ENCODE measurements around the gene EIF2B2. TPM values are rescaled to one million over a fixed set of nuclear protein-coding genes. Genes with fewer than 3 reads are reported as not detected.

The EIF2B2 gene
- polyA plus RNA-seq, 3 donors, result 22.8 to 41.3 (median 28.9) TPM

DNA sequence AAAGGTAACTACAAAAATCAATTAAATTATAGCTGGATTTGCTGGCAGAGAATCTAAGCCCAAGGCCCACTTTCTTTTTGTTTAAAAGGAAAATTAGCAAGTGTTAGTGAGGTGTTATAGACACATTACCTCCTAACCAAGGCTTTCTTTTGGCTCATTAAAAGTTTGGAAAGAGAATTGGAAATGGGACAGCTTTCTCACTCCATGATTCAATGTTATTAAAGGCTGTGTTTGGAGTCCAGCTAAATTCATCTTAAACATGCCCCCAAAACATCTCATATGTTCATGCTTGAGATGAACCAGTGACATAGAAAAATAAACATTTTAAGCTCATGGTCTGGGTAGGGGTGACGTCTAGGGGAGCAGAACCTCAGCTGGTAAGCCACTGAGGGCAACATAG is 33.9 kb upstream of the EIF2B2 start:
- H3K27ac ChIP-seq (ENCODE audit: low read depth, low read length), result no peak overlapping the region
- 62 to 88% (median 72%) methylated on average over 1 of the region's 1 CpG for WGBS, 3 donors

DNA sequence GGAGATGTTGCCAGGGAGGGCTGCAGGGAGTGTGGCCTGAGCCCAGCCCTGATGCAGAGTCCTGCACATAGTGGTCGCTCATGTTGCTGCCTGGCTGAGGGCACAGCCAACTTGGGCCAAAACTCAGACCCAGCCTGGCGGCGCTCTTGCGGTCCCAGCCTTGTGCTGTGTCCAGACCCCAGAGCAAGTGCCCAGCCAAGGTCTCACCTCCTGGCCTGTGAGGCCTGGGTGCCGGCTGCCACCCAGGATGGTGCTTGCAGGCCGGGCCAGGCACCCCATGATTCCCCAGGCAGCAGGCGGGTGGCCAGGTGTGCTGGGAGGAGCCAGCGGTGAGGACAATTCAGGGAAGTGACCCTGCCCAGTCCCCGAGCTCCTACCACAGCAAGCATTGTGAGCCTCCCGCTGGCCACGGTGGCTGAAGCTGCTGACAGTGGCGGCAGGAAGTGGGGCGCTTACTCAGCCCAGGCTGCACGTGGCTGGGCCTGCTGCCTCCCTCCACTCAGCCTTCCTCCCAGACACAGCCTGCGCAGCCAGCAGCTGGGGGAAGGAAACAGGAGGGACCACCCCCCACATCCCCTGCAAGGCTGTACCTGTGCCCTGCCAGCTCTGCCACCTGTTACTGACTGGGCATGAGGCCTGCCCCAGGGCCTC is 29.6 kb upstream of the EIF2B2 start:
- no peak overlapping the region for H3K27ac ChIP-seq (ENCODE audit: low read depth, low read length)

DNA sequence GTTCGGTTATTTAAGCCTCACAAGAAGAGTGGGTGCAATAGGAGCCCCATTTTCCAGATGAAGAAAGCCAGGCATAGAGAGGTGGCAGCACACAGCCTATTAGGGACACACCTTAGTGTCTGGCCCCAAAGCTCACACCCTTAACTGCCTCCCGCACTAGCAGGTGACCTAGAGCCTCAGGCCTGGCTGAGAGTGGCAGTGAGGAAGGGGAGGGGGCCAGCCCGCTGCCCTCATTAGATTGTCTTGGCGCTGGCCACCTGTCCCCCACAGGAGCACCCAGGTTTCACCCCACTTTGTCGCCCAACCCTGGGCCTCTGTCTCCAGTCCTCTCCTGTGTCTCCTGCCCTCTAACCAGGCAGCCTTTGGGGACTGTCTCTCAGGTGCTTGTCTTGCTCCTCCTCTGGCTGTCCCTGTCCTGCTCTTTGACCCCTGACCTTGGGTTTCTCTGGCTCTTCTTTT is 28.8 kb upstream of the EIF2B2 start:
- no peak overlapping the region for H3K27ac ChIP-seq (ENCODE audit: low read depth, low read length)
- WGBS, 3 donors, result 88 to 92% (median 91%) methylated on average over 5 of the region's 5 CpGs

More for the DNA sequence above, 29.6 kb upstream of the EIF2B2 start:
- WGBS, 3 donors, result 56 to 81% (median 59%) methylated on average over 13 to 15 of the region's 15 CpGs

DNA sequence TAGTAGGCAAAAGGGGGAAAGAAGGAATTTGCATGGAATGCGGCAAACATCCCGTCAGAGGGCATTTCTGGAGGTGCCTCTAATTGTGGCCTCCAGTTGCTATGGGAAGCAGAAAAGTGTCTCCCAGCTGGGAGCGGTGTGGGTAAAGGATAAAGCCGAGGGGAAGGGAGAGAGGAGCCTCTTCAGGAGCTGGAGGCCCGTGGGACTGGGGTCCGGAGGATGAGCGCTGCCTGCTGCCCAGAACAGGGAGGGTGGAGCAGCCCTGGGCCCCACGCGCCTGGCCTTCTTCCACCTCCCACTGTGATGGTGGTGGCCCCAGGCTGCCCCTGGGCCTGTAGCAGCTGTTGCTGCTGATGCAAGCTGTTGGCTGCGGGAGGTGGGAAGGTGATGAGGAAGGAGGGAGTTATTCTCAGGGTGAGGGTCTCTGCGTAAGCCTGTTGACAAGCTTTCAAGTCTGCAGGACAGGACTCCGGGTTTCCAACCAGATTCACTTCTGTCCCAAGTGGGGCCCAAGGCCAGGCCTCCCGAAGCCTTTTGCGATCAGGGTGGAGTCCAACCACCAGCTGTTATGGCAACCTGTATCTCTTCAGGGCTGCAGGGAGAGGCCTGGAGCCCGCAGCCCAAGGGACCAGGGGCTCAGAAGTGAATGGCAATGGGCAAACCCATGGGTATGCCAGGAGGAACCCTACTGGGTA is 28.2 kb upstream of the EIF2B2 start:
- 72 to 87% (median 73%) methylated on average over 15 of the region's 15 CpGs for WGBS, 3 donors
- H3K27ac ChIP-seq (ENCODE audit: low read depth, low read length), result no peak overlapping the region

DNA sequence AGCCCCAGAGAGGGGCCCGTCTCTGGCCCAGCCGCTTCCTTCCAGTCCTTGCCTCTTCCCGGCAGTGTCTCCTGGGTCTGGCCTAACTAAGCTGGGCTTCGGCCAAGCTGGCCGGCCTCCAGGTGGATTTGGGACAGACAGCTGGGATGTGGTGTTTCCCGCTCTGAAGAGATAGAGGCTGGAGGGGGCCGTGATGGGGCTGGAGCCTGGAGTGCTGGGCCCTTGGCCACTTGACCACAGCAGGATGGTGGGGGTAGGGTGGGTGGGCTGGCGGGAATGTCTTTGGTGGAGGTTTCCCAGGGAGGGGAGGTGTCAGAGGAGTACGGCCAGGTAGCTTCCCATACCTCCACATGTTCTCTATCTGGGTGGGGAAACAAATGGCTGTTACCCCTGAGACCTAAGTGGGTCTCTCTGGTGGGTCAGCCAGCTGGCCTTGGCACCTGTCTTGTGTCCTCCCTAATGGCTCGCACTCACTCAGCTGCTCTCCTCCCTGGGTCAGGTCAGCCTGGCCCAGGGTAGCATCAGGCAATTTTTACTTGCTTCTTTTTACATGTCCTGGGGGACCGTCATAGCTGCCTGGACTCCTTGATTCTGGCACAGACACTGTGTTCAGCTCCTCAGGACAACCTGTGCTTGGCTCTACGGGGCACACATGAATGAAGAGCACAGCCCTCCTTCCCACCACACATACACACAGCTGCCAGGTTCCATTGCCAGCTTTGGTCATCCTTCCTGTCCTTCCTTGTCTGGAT is 27.5 kb upstream of the EIF2B2 start:
- WGBS, 3 donors, result 41 to 65% (median 54%) methylated on average over 12 of the region's 12 CpGs
- H3K27ac ChIP-seq (ENCODE audit: low read depth, low read length), result no peak overlapping the region

DNA sequence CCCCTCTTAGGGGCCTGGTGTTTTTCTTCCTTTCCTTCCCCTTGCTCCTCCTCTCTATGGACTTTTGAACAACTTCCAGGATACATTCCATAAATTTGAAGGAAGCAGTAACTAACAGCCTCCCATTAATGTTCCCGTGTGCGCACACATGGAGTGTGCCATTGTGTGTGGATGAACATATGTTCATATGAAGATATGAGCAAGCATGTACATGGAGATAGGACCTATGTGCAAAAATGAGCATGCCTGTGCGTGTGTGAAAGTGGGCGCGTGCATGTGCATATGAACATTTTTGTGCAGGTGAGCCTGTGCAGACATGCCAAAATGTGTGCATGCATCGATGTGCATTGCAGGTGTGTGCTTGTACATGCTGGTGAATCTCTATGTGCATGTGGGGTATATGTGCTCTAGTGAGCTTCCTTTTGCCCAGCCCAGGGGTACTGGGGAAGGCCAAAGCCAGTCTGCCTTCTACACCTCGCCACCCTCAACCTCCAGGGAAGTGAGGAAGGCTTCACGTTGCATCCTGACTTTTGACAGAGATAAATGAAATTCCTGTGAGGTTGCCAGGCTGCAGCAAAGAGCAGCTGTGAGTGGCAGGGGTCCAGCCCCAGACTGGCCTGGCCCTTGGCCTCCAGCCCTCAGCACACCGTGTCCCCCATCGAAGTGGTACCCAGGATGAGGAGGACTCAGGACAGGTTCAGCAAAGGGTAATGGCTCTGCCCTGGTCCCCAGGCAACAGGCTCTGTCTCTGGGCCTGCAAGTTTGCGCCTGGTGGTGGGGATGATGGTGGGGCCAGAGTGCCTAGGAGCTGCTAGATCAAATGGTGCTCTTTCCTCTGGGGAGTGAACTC is 26.2 kb upstream of the EIF2B2 start:
- no peak overlapping the region for H3K27ac ChIP-seq (ENCODE audit: low read depth, low read length)
- 79 to 87% (median 86%) methylated on average over 11 of the region's 11 CpGs for WGBS, 3 donors

DNA sequence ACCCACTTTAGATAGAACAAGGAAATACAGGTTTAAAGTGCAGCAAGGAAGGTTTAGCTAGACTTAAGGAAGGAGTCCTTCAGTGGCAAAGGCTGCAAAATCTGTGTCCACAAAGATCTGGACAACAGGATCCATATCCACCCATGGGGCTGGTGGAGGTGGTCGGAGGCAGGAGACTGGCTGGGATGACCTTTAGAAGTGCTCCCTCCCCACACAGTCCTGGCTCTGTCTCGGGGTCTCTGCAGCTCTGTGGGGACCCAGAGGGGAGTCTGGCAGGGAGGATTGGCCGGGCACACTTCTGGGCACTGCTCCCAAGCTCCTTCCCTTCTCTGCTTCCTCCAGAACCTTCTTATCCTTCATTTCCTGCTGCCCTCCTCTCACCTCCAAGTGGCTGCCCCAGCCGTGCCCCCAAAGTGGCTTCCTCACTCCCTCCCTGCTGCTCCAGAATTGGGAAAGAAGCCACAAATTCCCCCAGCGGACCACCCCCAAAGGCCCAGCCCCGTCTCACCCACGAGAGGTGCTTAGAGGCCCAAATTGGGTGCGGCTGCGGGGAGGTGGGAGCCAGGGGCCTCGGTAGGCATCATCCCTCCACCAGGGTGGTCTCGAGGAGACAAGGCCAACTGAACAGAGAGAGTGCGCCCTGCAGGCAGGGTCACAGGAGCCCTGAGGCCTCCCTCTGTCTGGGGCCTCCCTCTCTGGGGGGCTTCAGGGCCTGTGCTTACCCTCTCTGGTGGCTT is 25.4 kb upstream of the EIF2B2 start:
- no peak overlapping the region for H3K27ac ChIP-seq (ENCODE audit: low read depth, low read length)
- WGBS, 3 donors, result 81 to 84% (median 81%) methylated on average over 12 of the region's 12 CpGs

DNA sequence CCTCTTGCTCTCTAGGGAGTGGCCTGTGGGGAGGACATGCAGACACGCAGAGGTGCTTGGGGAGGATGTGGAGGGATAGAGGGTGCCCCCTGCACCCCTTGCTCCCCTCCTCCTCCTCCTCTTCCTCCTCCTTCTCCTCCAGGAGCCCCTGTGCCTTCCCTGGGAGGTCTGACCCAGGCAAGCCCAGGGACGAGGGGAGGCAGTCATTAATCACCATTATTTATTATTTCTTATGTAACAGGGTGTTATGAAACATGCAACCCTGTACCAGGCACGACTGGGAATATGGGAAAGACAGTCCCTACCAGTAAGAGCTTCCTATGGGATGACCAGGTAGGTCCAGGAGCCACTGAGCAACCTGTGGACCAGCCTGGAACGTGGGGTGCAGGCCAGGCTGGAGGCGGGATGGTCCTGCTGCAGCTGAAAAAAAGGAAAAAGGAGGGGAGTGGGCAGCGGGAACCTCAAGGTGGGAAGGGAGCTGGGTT is 24.8 kb upstream of the EIF2B2 start:
- no peak overlapping the region for H3K27ac ChIP-seq (ENCODE audit: low read depth, low read length)
- WGBS, 3 donors, result 53 to 65% (median 64%) methylated on average over 6 of the region's 6 CpGs

DNA sequence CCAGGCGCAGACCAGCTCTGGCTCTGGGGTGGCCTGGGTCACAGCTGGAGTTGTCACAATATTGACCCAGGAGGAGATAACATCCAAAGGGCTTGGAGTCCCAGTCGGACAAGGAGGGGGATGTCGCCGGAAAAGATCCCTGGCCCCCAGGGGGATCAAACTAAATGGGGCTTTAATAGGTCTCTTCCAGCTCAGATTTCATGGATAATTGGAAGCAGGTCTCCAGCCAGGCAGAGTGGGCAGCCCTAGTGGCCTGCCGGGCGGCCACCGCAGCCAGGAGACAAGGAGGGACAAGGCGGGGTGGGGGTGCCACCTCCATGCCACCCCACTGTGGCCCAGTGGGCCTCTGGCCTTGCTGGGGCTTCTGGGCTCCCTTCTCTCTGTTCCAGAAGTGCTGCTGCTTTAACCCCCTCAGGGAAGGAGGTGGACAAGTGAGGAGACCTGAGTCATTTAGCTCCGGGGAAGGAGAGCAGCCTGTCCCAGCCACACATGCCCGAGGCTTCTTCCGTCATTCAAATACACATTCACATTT is 24.2 kb upstream of the EIF2B2 start:
- H3K27ac ChIP-seq (ENCODE audit: low read depth, low read length), result no peak overlapping the region
- WGBS, 3 donors, result 69 to 89% (median 86%) methylated on average over 11 of the region's 11 CpGs

DNA sequence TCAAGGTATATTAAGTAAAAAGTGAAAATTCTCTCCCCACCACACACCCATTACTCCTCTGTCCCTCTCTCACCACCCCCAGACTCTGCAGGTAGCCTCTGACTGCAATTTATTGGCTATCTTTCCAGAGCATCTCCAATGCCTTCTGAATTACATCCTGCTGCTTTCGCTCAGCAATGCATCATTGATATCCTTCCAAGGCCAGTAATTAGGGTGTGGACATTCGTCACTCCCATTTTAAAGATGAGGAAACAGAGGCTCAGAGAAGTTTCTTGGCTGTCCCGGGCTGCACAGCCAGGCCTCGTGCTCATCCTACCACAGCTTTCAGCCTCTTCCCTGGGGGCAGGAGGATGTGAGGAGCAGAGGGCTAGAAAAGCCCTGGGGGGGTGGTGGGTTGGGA is 23.7 kb upstream of the EIF2B2 start:
- 65 to 81% (median 77%) methylated on average over 4 of the region's 4 CpGs for WGBS, 3 donors
- no peak overlapping the region for H3K27ac ChIP-seq (ENCODE audit: low read depth, low read length)

DNA sequence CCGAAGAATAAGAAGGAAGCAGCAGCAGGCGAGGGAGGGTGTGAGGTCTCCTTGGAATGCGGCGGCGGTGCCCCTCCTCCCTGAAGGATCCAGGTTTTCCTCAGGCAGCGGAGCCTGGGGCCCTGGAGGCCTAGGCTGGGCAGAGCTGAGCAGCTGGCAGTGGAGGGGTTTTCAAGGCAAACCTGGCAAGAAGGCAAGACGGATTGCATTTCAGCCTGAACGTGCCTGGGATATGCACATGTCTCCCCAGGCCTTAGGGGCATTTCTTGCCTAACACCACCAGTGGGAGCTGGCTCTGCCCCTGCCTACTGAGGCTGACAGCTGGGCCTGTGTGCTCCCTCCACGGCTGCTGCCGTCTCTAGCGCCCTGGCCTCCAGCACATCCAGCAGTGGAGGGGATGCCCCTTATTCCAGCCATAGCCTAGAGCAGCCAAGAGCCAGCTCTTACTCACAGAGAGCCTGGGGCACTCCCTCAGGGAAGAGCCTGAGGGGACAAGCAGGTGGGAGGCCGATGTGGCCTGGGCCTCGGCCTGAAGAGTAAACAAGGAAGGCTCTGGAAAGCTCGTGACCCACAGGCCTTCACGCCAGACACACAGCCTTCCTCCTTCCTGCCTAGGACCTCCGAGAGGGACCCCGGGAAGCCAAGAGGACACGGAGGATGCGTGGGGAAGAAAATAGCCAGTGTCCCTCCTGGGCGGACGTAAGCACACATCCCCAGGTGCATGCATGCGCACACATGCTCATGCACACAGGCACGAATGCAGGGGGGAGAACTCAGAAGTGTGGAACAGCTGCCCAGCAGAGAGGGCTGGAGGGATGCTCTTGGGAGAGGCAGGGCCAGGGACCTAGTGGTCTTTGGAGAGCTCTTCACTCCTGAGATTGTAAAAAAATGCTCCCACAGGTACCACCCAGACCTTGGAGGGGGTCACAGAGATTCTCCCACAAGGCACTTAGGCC is 23.0 kb upstream of the EIF2B2 start:
- WGBS, 3 donors, result 66 to 79% (median 77%) methylated on average over 22 to 23 of the region's 23 CpGs
- no peak overlapping the region for H3K27ac ChIP-seq (ENCODE audit: low read depth, low read length)

DNA sequence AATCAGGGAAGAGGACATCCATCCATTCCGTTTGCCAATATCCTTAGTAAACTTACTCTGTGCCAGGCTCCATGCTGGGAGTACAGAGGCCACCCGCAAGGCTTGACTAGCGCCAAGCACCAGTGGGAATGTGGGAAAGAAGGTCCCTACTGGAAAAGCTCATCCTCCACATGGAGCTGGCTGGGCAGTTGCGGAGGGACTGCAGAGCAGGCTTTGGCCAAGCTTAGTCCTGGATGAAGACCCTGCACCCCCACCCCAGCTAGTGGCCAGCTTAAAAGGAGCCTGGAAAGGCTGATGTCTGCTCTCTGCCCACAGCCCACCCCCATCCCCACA is 22.4 kb upstream of the EIF2B2 start:
- no peak overlapping the region for H3K27ac ChIP-seq (ENCODE audit: low read depth, low read length)
- 75 to 92% (median 84%) methylated on average over 4 of the region's 4 CpGs for WGBS, 3 donors

DNA sequence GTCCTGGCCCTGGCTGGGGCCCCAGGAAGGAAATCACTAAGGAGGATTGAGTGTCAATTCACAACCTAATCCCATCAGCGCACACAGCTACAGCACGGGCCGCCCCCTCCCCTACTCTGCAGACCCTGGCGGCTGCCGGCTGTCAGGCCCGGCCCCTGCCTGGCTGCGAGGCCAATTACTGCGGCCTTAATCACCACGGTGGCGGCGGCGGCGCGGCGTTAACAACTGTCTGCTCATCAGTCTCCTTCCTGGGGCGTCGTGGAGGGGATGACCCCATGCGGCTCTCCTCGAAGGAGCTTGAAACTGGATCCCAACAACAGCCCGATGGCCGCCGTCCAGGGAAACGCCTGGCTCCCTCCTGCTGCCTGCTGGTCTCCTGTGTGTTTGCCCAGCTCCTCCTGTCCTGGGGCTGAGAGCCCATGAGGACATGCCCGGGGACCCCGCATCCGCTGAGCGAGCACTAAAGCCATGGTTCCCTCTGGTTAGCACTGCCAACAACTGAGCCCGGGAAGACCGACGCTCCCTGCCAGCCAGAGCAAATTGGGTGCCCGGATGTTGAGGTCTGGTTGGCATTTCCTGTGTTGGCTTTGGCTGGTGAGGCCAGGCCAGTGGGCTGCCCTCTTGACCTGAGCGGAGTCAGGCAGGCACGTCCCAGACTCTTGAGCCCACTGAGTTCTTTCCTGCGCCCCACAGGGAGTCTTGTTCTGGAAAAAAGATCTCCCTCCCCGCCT is 21.8 kb upstream of the EIF2B2 start:
- no peak overlapping the region for H3K27ac ChIP-seq (ENCODE audit: low read depth, low read length)
- 54 to 64% (median 61%) methylated on average over 35 of the region's 35 CpGs for WGBS, 3 donors

DNA sequence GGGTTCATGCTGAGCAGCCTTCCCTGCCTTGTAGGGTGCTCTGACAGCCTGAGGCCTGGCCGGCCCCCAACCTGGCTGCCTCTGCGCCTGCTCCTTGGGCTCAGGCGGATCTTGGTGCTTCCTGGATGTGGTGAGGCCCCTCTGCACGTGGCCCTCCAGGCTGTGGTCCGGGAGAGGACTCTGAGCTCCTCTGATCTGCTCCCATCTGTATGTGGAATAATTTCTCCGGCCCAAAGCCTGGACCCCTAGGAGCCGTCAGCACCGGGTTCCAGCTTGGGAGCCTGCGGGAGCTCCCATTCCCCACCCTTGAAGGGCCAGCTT is 21.3 kb upstream of the EIF2B2 start:
- no peak overlapping the region for H3K27ac ChIP-seq (ENCODE audit: low read depth, low read length)
- WGBS, 3 donors, result 81 to 92% (median 88%) methylated on average over 9 of the region's 9 CpGs

DNA sequence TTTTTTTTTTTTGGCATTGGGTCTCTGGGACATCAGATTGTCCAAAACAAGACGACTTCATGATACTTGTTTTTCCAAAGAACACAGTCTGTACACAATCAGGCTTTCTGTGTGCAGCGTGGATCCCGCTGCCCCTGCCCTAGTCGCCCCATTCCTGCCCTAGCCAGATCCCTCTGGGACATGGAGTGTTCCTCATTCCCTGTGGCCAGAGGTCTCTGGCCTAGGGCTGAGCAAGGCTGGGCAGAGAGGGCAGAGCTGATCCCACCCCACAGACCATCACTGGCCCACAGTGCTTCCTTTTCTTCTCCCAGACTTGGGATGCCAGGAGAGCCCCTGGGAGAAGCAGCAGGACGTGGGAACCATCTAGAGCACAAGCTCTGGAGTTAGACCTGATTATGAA is 20.9 kb upstream of the EIF2B2 start:
- H3K27ac ChIP-seq (ENCODE audit: low read depth, low read length), result no peak overlapping the region
- 82 to 83% (median 83%) methylated on average over 5 of the region's 5 CpGs for WGBS, 3 donors

DNA sequence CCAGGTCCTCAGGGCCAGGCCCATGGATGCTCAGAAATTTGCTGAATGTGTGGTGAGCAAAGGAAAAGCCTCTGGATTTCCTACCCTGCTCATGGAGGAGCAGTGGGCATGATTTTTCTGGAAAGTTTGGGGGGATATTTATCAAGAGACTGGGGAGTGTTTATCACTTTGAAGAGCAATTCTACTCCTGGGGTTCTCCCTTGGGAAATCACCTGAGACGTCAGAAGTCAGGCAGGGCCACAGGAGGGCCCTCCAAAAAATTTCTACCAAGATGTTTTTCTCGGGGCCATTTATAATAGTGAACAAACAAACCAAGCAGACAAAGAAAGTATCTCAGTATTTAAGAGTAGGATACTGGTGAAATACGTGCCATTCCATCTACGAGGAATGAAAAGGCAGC is 20.1 kb upstream of the EIF2B2 start:
- 88 to 91% (median 90%) methylated on average over 4 of the region's 4 CpGs for WGBS, 3 donors
- no peak overlapping the region for H3K27ac ChIP-seq (ENCODE audit: low read depth, low read length)
